K562 (cell line): ENCODE results near the gene ADGRD1. TPM values are rescaled to one million over a fixed set of nuclear protein-coding genes. Genes with fewer than 3 reads are reported as not detected.

ENCODE experiments used
- ATAC-seq: fragments of 200-7000 bp; cut with Tn5 transposase; 3 replicates; pipeline ENCODE4 v1.9.1; 2020; ENCODE audit warnings: moderate library complexity
- BruUV-seq: library from RNA; stranded (reverse); fragments of 400-500 nt; replicated peaks from 2 replicates; lab custom pipeline; 2021; lab: Mats Ljungman, UMichigan
- CTCF ChIA-PET: fragments of 300-600 bp; formaldehyde crosslinking; extraction: SDS; loops from one replicate; lab custom pipeline; 2021; ENCODE audit warnings: low intra/inter-chr PET ratio; lab: Yijun Ruan, JAX
- POLR2A ChIA-PET: fragments of 300-600, 350-650 bp; sonication (Branson Sonifier 250); formaldehyde crosslinking; extraction: SDS; loops from one replicate; lab custom pipeline; 2021; ENCODE audit warnings: antibody characterized with exemption, inconsistent platforms; lab: Yijun Ruan, JAX
- DNase-seq, 4 experiments: peaks; one replicate each; pipeline versions ENCODE4 v3.0.0 to v3.0.0-alpha.2; 2011 to 2018; ENCODE audit warnings: low spot score in 3 of 4, mixed read lengths in 3 of 4; ENCODE audit errors: extremely low read depth in 1 of 4
- FAIRE-seq: peaks from 2 replicates; lab custom pipeline; 2011; peaks lifted over from hg19 to GRCh38; lab: Jason Lieb, UNC
- H2AFZ ChIP-seq: 2 replicates; pipeline ENCODE4 v1.6.0; 2011; ENCODE audit warnings: low read depth, low read length, control low read depth, inconsistent platforms
- H3K27ac ChIP-seq: fragments of 200-600 bp; 3 replicates; pipeline ENCODE4 v1.8.0; 2011; ENCODE audit warnings: low read depth, mild to moderate bottlenecking, control low read depth, inconsistent platforms, low read length, moderate library complexity, mixed read lengths; ENCODE audit errors: extremely low read depth
- H3K27me3 ChIP-seq, 2 experiments: fragments of 300-600 bp in 1 of 2; 2 replicates in 1 of 2; 3 replicates in 1 of 2; pipeline versions ENCODE4 v1.6.0 to v1.8.0; 2011; ENCODE audit warnings: inconsistent platforms in 2 of 2, low read length in 2 of 2, mild to moderate bottlenecking in 1 of 2, mixed read lengths in 1 of 2, moderate library complexity in 1 of 2; ENCODE audit not compliant: control insufficient read depth in 2 of 2, insufficient read depth in 2 of 2
- H3K36me3 ChIP-seq: fragments of 300-600 bp; 3 replicates; pipeline ENCODE4 v1.8.0; 2011; ENCODE audit warnings: mild to moderate bottlenecking, low read length, inconsistent platforms; ENCODE audit not compliant: control insufficient read depth, insufficient read depth
- H3K4me1 ChIP-seq, 2 experiments: fragments of 200-600 bp in 1 of 2; replicated peaks in 1 of 2; 2 replicates in 1 of 2; 3 replicates in 1 of 2; pipeline versions ENCODE4 v1.5.1 to v1.8.0; 2011; ENCODE audit warnings: inconsistent platforms in 2 of 2, low read length in 2 of 2, mild to moderate bottlenecking in 1 of 2, mixed read lengths in 1 of 2, moderate library complexity in 1 of 2; ENCODE audit not compliant: control insufficient read depth in 2 of 2, insufficient read depth in 2 of 2
- H3K4me2 ChIP-seq: 2 replicates; pipeline ENCODE4 v1.6.1; 2011; ENCODE audit warnings: low read length, control low read depth, inconsistent platforms, mixed read lengths; ENCODE audit not compliant: insufficient read depth
- H3K4me3 ChIP-seq: fragments of 200-600 bp; sonication (generic), shearing (Covaris generic); 2 replicates; pipeline ENCODE4 v1.5.1; 2016; ENCODE audit warnings: control low read depth, inconsistent platforms
- H3K79me2 ChIP-seq: fragments of 200-600 bp; 3 replicates; pipeline ENCODE4 v1.8.0; 2011; ENCODE audit warnings: low read length, inconsistent platforms; ENCODE audit not compliant: control insufficient read depth, insufficient read depth
- H3K9ac ChIP-seq, 2 experiments: 2 replicates each; pipeline versions ENCODE4 v1.6.0 to v1.6.1; 2011; ENCODE audit warnings: low read depth in 2 of 2, low read length in 2 of 2, control low read depth in 1 of 2, inconsistent platforms in 1 of 2, mild to moderate bottlenecking in 1 of 2, mixed read lengths in 1 of 2; ENCODE audit not compliant: insufficient read depth in 1 of 2
- H3K9me1 ChIP-seq: one replicate; pipeline ENCODE4 v1.6.0; 2011; ENCODE audit warnings: inconsistent platforms, mild to moderate bottlenecking, low read length, moderate library complexity; ENCODE audit not compliant: control insufficient read depth, insufficient read depth
- H3K9me3 ChIP-seq: replicated peaks from 2 replicates; pipeline ENCODE4 v1.5.1; 2011; ENCODE audit warnings: low read depth, low read length, inconsistent platforms; ENCODE audit not compliant: control insufficient read depth, insufficient read depth
- H4K20me1 ChIP-seq: replicated peaks from 2 replicates; pipeline ENCODE4 v1.6.1; 2011; ENCODE audit warnings: low read length, inconsistent platforms, mixed read lengths; ENCODE audit not compliant: control insufficient read depth, insufficient read depth
- CXXC5 ChIP-seq: fragments of 250-450 bp; sonication (Bioruptor Pico); IDR thresholded peaks from 2 replicates; pipeline ENCODE4 v1.8.0; 2022; ENCODE audit warnings: inconsistent platforms, mild to moderate bottlenecking, moderate library complexity
- E2F1 ChIP-seq: sonication (generic); formaldehyde crosslinking; IDR thresholded peaks from 2 replicates; pipeline ENCODE4 v1.8.1; 2023; ENCODE audit warnings: mild to moderate bottlenecking, missing genetic modification reagents, moderate library complexity
- E2F6 ChIP-seq, 2 experiments: IDR thresholded peaks; 2 replicates each; pipeline ENCODE4 v1.6.1; 2011; ENCODE audit warnings: borderline replicate concordance in 1 of 2, control low read depth in 1 of 2, low read depth in 1 of 2, low read length in 1 of 2, mild to moderate bottlenecking in 1 of 2, mixed read lengths in 1 of 2, moderate library complexity in 1 of 2; ENCODE audit not compliant: insufficient read depth in 1 of 2, insufficient read length in 1 of 2, poor library complexity in 1 of 2, severe bottlenecking in 1 of 2; ENCODE audit errors: extremely low read depth in 1 of 2
- HLTF ChIP-seq: fragments of 450-650 bp; IDR thresholded peaks from 2 replicates; pipeline ENCODE4 v1.6.1; 2016
- MAFK ChIP-seq: IDR thresholded peaks from 2 replicates; pipeline ENCODE4 v1.6.1; 2011; ENCODE audit warnings: low read length, improper control_type of control experiment
- SRSF9 ChIP-seq: fragments of 200-400 bp; formaldehyde crosslinking; IDR thresholded peaks from 2 replicates; pipeline ENCODE4 v1.6.1; 2017; ENCODE audit warnings: low read depth, low read length, borderline replicate concordance
- ZNF165 ChIP-seq: fragments of 250-450 bp; sonication (Bioruptor Pico); IDR thresholded peaks from 2 replicates; pipeline ENCODE4 v1.4.0; 2020; ENCODE audit warnings: borderline replicate concordance
- ZNF384 ChIP-seq: IDR thresholded peaks from 2 replicates; pipeline ENCODE4 v1.6.1; 2012; ENCODE audit warnings: low read depth, low read length, improper control_type of control experiment
- ZNF511 ChIP-seq: sonication (generic); formaldehyde crosslinking; IDR thresholded peaks from 2 replicates; pipeline ENCODE4 v1.8.0; 2022; ENCODE audit warnings: mild to moderate bottlenecking, missing genetic modification reagents
- WGBS: fragments of 100-300 bp; shearing (Covaris generic); methylation state at CpG from one replicate; pipeline ENCODE4 v1.1.6; 2016; ENCODE audit warnings: low coverage, mixed read lengths; ENCODE audit not compliant: insufficient coverage; ENCODE audit errors: missing lambda C conversion rate; 5-methylcytosine and 5-hydroxymethylcytosine counted together
- in situ Hi-C: fragments of 300-500 bp; cut with MboI; formaldehyde crosslinking; loops from 4 replicates; pipeline ENCODE4 v1.15.0; 2018; ENCODE audit warnings: inconsistent platforms, mixed read lengths
- intact Hi-C: fragments of 100-400 bp; cut with micrococcal nuclease; formaldehyde crosslinking; loops from 2 replicates; pipeline ENCODE4 v1.14.2; 2022
- polyA plus RNA-seq, 8 experiments: library from polyadenylated mRNA; depleted of rRNA in 4 of 8; stranded (reverse) in 5 of 8; unstranded in 3 of 8; fragments of >200 nt; fragmentation: Nextera tagmentation in 2 of 8; fragmentation: Illumina TruSeq in 1 of 8; extraction: Ambion mirVana in 2 of 8; extraction: Trizol in 1 of 8; gene quantifications; 2 replicates each; pipeline versions ENCODE4 v1.2.1 to v1.2.3, GENCODE V29; 2011 to 2014; ENCODE audit warnings: inconsistent platforms in 1 of 8, missing spikeins in 1 of 8
- total RNA-seq, 7 experiments: library from RNA; depleted of rRNA in 6 of 7; stranded (reverse); fragments of >200 nt in 6 of 7; fragmentation: Illumina TruSeq in 2 of 7; extraction: Trizol in 2 of 7; gene quantifications; 2 replicates each; pipeline versions ENCODE4 v1.2.1 to v1.2.3, GENCODE V29; 2011 to 2021; ENCODE audit warnings: low replicate concordance in 1 of 7
- TF ChIP-seq, protein P1 (sequence below): IDR thresholded peaks from 2 replicates; pipeline ENCODE4 v1.6.1; 2011; ENCODE audit not compliant: insufficient read length; ENCODE audit errors: extremely low read depth

The ADGRD1 gene
- total and polyA plus RNA-seq, 9 of the 15 experiments (the other 6 are each of a cell fraction or from before 2014, with no cell fraction given): 1.7 to 11.7 (median 3.3) TPM

DNA sequence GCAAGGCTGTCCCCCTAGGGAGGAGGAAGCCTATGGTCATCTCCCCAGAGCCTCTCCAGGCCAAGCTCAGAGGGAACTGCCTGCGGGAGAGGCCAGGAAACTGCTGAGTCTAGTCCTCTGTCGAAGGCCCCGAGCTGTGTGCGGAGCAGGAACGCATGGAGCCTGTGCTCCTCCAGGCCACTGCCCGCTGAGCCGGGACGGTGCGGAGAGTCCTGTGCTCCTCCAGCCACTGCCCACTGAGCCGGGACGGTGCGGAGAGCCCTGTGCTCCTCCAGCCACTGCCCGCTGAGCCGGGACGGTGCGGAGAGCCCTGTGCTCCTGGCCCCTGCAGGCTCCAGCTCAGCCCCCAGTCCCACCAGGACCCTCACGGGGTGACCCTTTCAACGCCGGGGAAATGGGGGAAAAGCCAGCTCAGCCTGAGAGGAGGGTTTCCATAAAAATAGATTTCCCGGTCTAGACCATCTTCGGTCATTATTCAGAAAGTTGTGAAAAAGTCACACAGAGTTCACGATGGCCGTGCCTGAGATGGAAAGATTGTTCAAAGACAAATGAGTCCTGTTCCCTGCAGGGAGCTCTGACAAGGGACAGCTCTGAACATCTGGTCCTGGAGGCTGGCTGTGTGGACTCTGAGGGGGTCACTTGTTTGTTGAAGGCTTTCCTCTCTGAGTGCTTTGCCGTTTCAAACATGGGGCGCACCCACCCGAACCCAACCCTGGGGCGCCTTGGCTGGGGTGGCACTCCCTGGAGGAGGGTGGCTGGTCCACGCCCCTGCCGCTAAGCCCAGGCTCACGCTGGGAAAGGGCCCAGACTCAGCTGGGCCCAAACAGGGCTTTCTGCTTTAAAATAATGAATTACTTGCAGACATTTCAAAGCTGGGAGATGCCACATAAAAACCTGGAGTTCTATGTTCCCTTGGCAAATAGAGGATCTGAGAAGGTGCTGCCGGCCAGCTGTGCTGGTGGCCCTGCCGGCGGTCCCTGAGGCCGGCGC, 85.5 kb downstream of the ADGRD1 start:
- BruUV-seq: no TSS peak
- POLR2A ChIA-PET: interaction anchor here (0.6 kb wide), 2 partner anchors 8 to 214 kb away, joined by 3 read pairs; no protein-coding TSS in a partner anchor

More for the DNA sequence above, 85.5 kb downstream of the ADGRD1 start:
- H3K36me3 ChIP-seq: no peaks in the 10 kb centered on the region
- H3K4me3 ChIP-seq: no peak overlapping the region
- H3K4me1 ChIP-seq: peaks cover 0 to 13% of the 10 kb centered on the region in 2 experiments; a peak in 2 of 5 replicates
- FAIRE-seq (no peak), ATAC-seq (no peak)
- H3K9me3 ChIP-seq: no peaks in the 10 kb centered on the region
- CTCF ChIA-PET: interaction anchor here (0.6 kb wide), 1 partner anchor 135 kb away, joined by 3 read pairs; no protein-coding TSS in a partner anchor
- no peak overlapping the region; a peak in 1 of 4 replicates for H3K9ac ChIP-seq
- no peaks in the 10 kb centered on the region for H4K20me1 ChIP-seq
- TF ChIP-seq ZNF384 (no peak), SRSF9 (no peak), HLTF (no peak), E2F1 (CRISPR knock-in tag) (no peak), E2F6 (IDR thresholded peaks at IDR 0.05; ENCODE audit: borderline replicate concordance in 1 of 2, extremely low read depth in 1 of 2, insufficient read depth in 1 of 2, insufficient read length in 1 of 2, low read depth in 1 of 2, low read length in 1 of 2, poor library complexity in 1 of 2, severe bottlenecking in 1 of 2) (no peak), ZNF511 (CRISPR knock-in tag) (no peak), MAFK (no peak), CXXC5 (CRISPR knock-in tag) (no peak), ZNF165 (CRISPR knock-in tag) (no peak)
- TF ChIP-seq, protein P1, sequence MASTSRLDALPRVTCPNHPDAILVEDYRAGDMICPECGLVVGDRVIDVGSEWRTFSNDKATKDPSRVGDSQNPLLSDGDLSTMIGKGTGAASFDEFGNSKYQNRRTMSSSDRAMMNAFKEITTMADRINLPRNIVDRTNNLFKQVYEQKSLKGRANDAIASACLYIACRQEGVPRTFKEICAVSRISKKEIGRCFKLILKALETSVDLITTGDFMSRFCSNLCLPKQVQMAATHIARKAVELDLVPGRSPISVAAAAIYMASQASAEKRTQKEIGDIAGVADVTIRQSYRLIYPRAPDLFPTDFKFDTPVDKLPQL: no peak
- TF ChIP-seq, all 486 proteins: peak for 0
- no peaks in the 10 kb centered on the region for H3K79me2 ChIP-seq
- no peaks in the 10 kb centered on the region for H3K9me1 ChIP-seq
- no peak for DNase-seq
- H3K4me2 ChIP-seq: no peak overlapping the region
- no peak overlapping the region for H3K27ac ChIP-seq
- peaks cover 18 to 66% of the 10 kb centered on the region in 2 experiments; a peak in 4 of 5 replicates for H3K27me3 ChIP-seq
- no peak overlapping the region for H2AFZ ChIP-seq
- intact Hi-C loops (no loop called here), in situ Hi-C loops (no loop called here)
- 20% methylated on average over 28 of the region's 35 CpGs for WGBS
